Stomach (tissue), 4 donors: Measurements from ENCODE around the gene DUOX2.

Experiments used
- POLR2A ChIP-seq, 4 donors: fragments of 450-650 bp; IDR thresholded peaks; one replicate each; pipeline ENCODE4 v1.6.1; 2016; ENCODE audit warnings: antibody characterized with exemption in 4 of 4, control low read depth in 2 of 4, mild to moderate bottlenecking in 1 of 4, moderate library complexity in 1 of 4
- POLR2AphosphoS5 ChIP-seq, 3 donors: sonication (generic); formaldehyde crosslinking; IDR thresholded peaks; one replicate each; pipeline ENCODE4 v1.6.1; 2016; ENCODE audit warnings: antibody characterized with exemption in 3 of 3
- TF ChIP-seq, protein P1 (sequence below), 7 experiments: fragments of 450-650 bp in 4 of 7; fragments of 200-600 bp in 3 of 7; sonication (generic) in 3 of 7; IDR thresholded peaks; one replicate each; pipeline ENCODE4 v1.5.1; 2016 to 2019; ENCODE audit warnings: antibody characterized with exemption in 7 of 7, control low read depth in 2 of 7, mild to moderate bottlenecking in 1 of 7

DNA sequence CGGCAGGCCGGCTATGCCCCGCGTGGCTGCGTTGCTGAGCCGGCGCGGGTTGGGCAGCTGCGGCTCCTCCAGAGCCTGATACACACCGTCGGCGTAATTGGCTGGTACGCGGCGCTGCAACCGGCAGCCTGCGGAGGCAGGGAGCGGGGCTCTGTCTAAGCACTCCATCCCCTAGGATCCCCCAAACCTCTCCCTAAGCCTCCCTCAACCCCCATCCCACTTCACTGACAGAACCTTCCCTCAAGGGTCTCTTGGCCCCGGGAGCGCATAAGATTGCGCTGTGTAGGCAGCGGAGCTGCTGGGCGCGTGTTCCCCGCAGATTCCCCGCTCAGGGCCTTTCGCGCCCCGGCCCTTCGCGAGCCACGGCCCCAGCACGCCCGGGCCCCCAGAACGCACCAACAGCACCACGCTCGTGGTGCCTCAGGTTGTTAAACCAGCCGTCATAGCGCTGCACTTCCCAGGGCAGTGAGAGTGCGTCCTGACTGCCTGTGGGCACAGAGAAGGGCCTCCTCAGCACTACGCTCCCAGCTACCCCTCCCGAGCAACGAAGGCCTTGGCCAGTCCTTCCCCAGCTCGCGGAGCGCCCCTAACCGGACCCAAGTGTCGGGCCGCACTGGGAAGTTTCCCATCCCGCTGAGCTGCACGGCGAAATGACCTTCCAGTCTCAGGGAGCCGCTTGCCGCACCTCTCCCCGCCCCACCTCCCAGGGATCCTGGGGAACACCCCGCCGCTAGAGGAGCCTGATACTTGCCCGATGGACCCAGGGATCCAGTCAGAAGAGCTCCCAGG lies 1.2 kb downstream of the DUOX2 start:
- no peak for TF ChIP-seq POLR2A (IDR thresholded peaks at IDR 0.05)
- TF ChIP-seq, protein P1, sequence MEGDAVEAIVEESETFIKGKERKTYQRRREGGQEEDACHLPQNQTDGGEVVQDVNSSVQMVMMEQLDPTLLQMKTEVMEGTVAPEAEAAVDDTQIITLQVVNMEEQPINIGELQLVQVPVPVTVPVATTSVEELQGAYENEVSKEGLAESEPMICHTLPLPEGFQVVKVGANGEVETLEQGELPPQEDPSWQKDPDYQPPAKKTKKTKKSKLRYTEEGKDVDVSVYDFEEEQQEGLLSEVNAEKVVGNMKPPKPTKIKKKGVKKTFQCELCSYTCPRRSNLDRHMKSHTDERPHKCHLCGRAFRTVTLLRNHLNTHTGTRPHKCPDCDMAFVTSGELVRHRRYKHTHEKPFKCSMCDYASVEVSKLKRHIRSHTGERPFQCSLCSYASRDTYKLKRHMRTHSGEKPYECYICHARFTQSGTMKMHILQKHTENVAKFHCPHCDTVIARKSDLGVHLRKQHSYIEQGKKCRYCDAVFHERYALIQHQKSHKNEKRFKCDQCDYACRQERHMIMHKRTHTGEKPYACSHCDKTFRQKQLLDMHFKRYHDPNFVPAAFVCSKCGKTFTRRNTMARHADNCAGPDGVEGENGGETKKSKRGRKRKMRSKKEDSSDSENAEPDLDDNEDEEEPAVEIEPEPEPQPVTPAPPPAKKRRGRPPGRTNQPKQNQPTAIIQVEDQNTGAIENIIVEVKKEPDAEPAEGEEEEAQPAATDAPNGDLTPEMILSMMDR (IDR thresholded peaks at IDR 0.05), result no peak
- TF ChIP-seq POLR2AphosphoS5 (IDR thresholded peaks at IDR 0.05), result no peak
